ENCODE results near the gene TBC1D22B. TPM values are rescaled to one million over a fixed set of nuclear protein-coding genes. Genes with fewer than 3 reads are reported as not detected.

Gene TBC1D22B, protein sequence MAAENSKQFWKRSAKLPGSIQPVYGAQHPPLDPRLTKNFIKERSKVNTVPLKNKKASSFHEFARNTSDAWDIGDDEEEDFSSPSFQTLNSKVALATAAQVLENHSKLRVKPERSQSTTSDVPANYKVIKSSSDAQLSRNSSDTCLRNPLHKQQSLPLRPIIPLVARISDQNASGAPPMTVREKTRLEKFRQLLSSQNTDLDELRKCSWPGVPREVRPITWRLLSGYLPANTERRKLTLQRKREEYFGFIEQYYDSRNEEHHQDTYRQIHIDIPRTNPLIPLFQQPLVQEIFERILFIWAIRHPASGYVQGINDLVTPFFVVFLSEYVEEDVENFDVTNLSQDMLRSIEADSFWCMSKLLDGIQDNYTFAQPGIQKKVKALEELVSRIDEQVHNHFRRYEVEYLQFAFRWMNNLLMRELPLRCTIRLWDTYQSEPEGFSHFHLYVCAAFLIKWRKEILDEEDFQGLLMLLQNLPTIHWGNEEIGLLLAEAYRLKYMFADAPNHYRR
- 4.7 and 6.7 TPM in 2 replicates for total RNA-seq

DNA sequence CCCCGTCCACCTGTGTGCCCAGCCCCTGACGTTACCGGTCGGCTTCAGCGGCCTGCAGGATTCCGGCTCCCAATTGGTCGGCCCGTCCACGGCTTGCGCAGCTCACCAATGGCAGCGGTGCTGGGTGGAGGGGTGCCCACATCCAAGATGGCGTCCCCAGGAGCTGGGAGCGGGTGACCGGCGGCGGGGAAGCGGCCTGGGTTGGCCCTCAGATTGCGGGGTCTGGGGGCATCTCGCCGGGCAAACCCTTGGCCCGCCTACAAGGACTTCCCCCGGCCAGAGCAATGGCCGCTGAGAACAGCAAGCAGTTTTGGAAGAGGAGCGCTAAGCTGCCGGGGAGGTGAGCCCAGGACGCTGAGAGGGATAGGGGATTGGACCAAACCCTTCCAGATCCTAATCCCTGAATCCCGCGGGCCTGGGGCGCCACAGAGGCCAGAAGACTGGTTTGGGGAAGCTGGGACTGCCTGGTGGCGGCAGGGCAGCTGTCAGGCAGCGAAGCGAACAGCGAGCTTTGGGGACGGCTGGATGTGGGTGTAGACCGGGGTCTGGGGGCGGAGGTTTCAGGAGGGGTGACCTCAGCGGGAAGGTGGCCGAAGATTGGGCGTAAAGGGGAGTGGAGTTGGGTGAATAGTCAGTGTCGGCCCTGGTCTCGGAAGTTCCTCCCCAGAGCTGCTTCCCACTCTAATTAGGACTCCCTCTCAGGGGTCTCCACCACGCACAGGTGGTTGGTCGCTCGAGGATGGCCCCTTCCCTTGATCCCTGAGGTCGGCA, at the start of gene TBC1D22B, which contains the start of gene TMEM217:
TBC1D22B (plus strand) TSS at position 139 of the 771 bp plus-strand sequence; CDS start at position 285, 146 bp downstream.
TMEM217 (minus strand) TSS at position 511 of the 771 bp plus-strand sequence. CDS start 39,114 bp downstream, outside the sequence.
- no peak for FAIRE-seq
- TF ChIP-seq, protein P1, sequence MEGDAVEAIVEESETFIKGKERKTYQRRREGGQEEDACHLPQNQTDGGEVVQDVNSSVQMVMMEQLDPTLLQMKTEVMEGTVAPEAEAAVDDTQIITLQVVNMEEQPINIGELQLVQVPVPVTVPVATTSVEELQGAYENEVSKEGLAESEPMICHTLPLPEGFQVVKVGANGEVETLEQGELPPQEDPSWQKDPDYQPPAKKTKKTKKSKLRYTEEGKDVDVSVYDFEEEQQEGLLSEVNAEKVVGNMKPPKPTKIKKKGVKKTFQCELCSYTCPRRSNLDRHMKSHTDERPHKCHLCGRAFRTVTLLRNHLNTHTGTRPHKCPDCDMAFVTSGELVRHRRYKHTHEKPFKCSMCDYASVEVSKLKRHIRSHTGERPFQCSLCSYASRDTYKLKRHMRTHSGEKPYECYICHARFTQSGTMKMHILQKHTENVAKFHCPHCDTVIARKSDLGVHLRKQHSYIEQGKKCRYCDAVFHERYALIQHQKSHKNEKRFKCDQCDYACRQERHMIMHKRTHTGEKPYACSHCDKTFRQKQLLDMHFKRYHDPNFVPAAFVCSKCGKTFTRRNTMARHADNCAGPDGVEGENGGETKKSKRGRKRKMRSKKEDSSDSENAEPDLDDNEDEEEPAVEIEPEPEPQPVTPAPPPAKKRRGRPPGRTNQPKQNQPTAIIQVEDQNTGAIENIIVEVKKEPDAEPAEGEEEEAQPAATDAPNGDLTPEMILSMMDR (IDR thresholded peaks at IDR 0.05; ENCODE audit: insufficient read depth, low read length, severe bottlenecking): no peak

DNA sequence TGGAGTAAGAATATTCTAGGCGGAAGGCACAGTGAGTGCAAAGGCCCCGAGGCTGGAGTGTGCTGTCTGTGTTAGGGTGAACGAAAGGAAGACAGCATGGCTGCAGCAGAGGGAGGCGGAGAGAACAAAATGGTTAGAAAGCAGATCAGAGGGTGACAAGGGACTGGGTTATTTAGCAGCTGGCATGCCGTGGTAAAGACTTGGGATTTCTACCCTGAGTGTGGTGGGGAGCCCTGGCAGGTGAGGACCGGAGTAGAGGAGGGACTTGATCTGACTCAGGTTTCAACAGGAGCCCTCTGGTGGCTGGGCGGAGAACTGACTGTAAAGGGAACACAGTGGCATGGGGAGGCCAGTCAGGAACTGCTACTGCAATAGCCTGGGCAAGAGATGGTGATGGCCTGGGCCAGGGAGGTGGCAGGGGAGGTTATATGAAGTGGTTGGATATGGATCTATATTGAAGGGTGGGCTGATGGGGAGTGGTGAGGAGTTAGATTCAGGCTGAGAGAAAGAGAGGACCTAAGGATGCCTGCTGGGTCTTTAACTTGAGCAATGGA, 49.6 kb upstream of the TBC1D22B start:
- H3K27me3 ChIP-seq (ENCODE audit: control insufficient read depth, insufficient read depth, low read length): no peaks in the 10 kb centered on the region
- TF ChIP-seq, protein P1 (IDR thresholded peaks at IDR 0.05; ENCODE audit: insufficient read depth, low read length, severe bottlenecking): peak; percentile 90
- no peak overlapping the region for H3K4me3 ChIP-seq (ENCODE audit: low read depth, low read length)
- FAIRE-seq (no peak), DNase-seq (ENCODE audit: low read depth) (peak; percentile 78)
- no peaks in the 10 kb centered on the region for H3K36me3 ChIP-seq (ENCODE audit: control insufficient read depth, insufficient read depth, low read length)

More for the DNA sequence above, at the start of gene TBC1D22B, which contains the start of gene TMEM217:
- Histone ChIP-seq H3K36me3 (ENCODE audit: control insufficient read depth, insufficient read depth, low read length) (no peaks in the 10 kb centered on the region), H3K4me3 (ENCODE audit: low read depth, low read length) (peak within 1 kb of the TSS; percentile 99), H3K27me3 (ENCODE audit: control insufficient read depth, insufficient read depth, low read length) (no peaks in the 10 kb centered on the region)
- DNase-seq (ENCODE audit: low read depth): peak; percentile 95

DNA sequence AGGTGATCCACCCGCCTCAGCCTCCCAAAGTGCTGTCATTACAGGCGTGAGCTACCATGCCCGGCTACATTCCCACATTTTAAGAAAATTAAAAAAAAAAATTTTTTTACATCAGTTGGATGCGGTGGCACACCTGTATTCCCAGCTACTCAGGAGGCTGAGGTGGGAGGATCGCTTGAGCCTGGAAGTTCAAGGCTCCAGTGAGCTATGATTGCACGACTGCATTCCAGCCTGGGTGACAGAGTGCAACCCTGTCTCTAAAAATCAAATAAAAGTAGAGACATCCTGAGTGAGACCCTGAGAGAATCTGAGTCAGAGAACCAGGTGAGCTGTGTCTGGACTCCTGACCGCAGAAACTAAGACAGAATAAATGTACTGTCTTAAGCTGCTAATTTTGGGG, 48.8 kb upstream of the TBC1D22B start:
- no peaks in the 10 kb centered on the region for H3K36me3 ChIP-seq (ENCODE audit: control insufficient read depth, insufficient read depth, low read length)
- TF ChIP-seq, protein P1 (IDR thresholded peaks at IDR 0.05; ENCODE audit: insufficient read depth, low read length, severe bottlenecking): no peak
- no peak for FAIRE-seq
- H3K27me3 ChIP-seq (ENCODE audit: control insufficient read depth, insufficient read depth, low read length): no peaks in the 10 kb centered on the region
- H3K4me3 ChIP-seq (ENCODE audit: low read depth, low read length): no peak overlapping the region
- no peak for DNase-seq (ENCODE audit: low read depth)

DNA sequence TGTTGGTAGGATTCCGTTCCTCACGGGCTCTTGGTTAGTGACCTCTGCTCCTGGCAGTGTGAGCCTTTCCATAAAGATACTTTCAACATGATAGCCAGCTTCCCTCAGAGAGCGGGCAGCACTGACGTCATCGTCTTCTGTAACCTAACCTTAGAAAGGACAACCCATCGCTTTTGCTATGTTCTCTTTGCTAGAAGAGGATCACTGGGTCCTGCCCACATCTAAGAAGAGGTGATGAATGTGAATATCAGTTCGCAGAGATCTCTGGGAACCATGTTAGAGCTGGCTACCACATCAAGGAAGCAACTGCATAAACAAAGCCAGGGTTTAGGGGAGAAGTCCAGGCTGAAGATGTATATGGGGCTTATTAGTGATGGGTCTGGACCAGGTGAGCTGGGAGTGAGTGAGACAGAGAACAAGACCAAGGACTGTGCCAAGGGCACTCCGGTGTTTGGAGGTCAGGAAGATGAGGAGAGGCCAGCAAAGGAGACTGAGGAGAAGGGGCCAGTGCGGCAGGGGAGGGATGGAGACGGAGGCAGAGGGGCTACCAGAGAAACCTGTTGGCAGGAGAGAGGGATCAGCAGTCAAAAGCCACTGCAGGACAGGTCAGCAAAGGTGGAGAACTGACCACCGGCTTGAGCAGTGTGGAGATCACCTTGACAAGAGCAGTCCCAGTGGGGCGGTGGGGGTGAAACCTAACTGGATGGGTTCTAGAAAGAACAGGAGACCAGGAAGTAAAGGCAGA, 47.9 kb upstream of the TBC1D22B start:
- no peak overlapping the region for H3K4me3 ChIP-seq (ENCODE audit: low read depth, low read length)
- H3K36me3 ChIP-seq (ENCODE audit: control insufficient read depth, insufficient read depth, low read length): no peaks in the 10 kb centered on the region
- TF ChIP-seq, protein P1 (IDR thresholded peaks at IDR 0.05; ENCODE audit: insufficient read depth, low read length, severe bottlenecking): no peak
- DNase-seq (ENCODE audit: low read depth) (no peak), FAIRE-seq (no peak)
- H3K27me3 ChIP-seq (ENCODE audit: control insufficient read depth, insufficient read depth, low read length): no peaks in the 10 kb centered on the region

DNA sequence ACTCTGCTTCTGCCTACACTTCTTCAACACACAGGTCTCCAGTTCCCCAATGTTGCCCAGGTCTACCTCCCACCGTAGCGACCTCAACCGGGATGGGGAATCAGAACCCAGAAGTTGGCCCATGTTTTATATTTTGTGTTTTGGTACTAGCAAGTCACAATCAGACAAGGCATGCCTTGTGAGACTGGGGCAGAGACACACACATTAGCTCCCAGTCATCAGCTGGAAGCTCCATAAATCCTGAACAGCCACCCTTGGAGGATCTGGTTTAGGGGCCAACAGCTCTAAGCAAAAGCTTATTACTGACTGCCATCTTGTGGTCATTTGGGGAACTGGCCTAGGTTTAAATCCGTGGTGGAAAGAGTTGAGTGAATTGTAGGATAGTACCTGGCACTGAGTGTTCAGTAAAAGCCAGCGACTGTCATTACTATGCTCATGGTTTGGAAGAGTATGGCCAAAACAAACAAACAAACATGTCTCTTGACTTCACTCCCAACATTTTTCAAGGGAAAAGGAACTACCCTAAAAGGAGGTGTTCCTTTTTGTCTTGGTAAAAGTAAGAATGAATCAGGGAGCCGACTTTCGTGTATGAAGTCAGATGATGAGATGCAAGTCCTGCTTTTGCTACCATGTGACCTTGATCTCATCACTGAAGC, 47.1 kb upstream of the TBC1D22B start:
- FAIRE-seq (no peak), DNase-seq (ENCODE audit: low read depth) (peak; percentile 68)
- Histone ChIP-seq H3K4me3 (ENCODE audit: low read depth, low read length) (no peak overlapping the region), H3K27me3 (ENCODE audit: control insufficient read depth, insufficient read depth, low read length) (no peaks in the 10 kb centered on the region), H3K36me3 (ENCODE audit: control insufficient read depth, insufficient read depth, low read length) (no peaks in the 10 kb centered on the region)
- TF ChIP-seq, protein P1 (IDR thresholded peaks at IDR 0.05; ENCODE audit: insufficient read depth, low read length, severe bottlenecking): peak; percentile 84

All from bronchial epithelial cell (primary cell).